HEK293 (cell line): ENCODE data around the gene CXCL16.

Experiments
- CTCF ChIA-PET: fragments of 350-600 bp; formaldehyde crosslinking; extraction: SDS; loops from one replicate; lab custom pipeline; 2021; ENCODE audit warnings: antibody characterized with exemption; lab: Yijun Ruan, JAX
- POLR2A ChIA-PET: fragments of 300-600 bp; formaldehyde crosslinking; extraction: SDS; loops from one replicate; lab custom pipeline; 2020; ENCODE audit warnings: antibody characterized with exemption, inconsistent platforms; lab: Yijun Ruan, JAX
- H3K27ac ChIP-seq: fragments of 200-500 bp; sonication (Bioruptor generic); 2 replicates; pipeline ENCODE4 v1.5.1; 2014; ENCODE audit warnings: low read depth, low read length, control low read depth, inconsistent platforms; ENCODE audit errors: extremely low read depth
- H3K36me3 ChIP-seq, 2 experiments: fragments of 200-500 bp in 1 of 2; sonication (Bioruptor generic) in 1 of 2; 1 replicate in 1 of 2; 2 replicates in 1 of 2; pipeline ENCODE4 v1.5.1; 2014 to 2017; ENCODE audit warnings: inconsistent platforms in 2 of 2, low read length in 2 of 2; ENCODE audit not compliant: control insufficient read depth in 2 of 2, insufficient read depth in 1 of 2
- H3K4me1 ChIP-seq: fragments of 200-500 bp; sonication (Bioruptor generic); 2 replicates; pipeline ENCODE4 v1.5.1; 2014; ENCODE audit warnings: mild to moderate bottlenecking, low read length, inconsistent platforms; ENCODE audit not compliant: control insufficient read depth, insufficient read depth
- H3K4me3 ChIP-seq: 2 replicates; pipeline ENCODE4 v1.5.1; 2011; ENCODE audit warnings: low read depth, mild to moderate bottlenecking, control low read depth, low read length, moderate library complexity
- H3K9me3 ChIP-seq: fragments of 200-500 bp; sonication (Bioruptor generic); 2 replicates; pipeline ENCODE4 v1.5.1; 2014; ENCODE audit warnings: low read depth, low read length, inconsistent platforms; ENCODE audit not compliant: control insufficient read depth, insufficient read depth
- EGR2 ChIP-seq: fragments of 450-650 bp; formaldehyde crosslinking; IDR thresholded peaks from 2 replicates; pipeline ENCODE4 v1.5.1; 2016; ENCODE audit warnings: low read depth, missing biosample characterization, missing genetic modification characterization
- GLIS1 ChIP-seq: fragments of 450-650 bp; formaldehyde crosslinking; IDR thresholded peaks from 2 replicates; pipeline ENCODE4 v1.5.1; 2016; ENCODE audit warnings: missing biosample characterization, missing genetic modification characterization
- PRDM6 ChIP-seq: fragments of 450-650 bp; formaldehyde crosslinking; IDR thresholded peaks from 2 replicates; pipeline ENCODE4 v1.5.1; 2017; ENCODE audit warnings: missing biosample characterization, missing genetic modification characterization
- SETDB1 ChIP-seq: IDR thresholded peaks from one replicate; pipeline ENCODE4 v1.6.1; 2017; ENCODE audit warnings: mild to moderate bottlenecking, low read length, moderate library complexity, mixed read lengths; ENCODE audit not compliant: insufficient read length
- ZBTB17 ChIP-seq: fragments of 450-650 bp; formaldehyde crosslinking; IDR thresholded peaks from 2 replicates; pipeline ENCODE4 v1.5.1; 2016; ENCODE audit warnings: missing biosample characterization, missing genetic modification characterization
- ZNF140 ChIP-seq: fragments of 450-650 bp; formaldehyde crosslinking; IDR thresholded peaks from 2 replicates; pipeline ENCODE4 v1.5.1; 2016; ENCODE audit warnings: missing biosample characterization, missing genetic modification characterization
- ZNF184 ChIP-seq: fragments of 450-650 bp; IDR thresholded peaks from 2 replicates; pipeline ENCODE4 v1.5.1; 2018; ENCODE audit warnings: missing biosample characterization, mild to moderate bottlenecking, missing genetic modification characterization
- ZNF221 ChIP-seq: fragments of 450-650 bp; formaldehyde crosslinking; IDR thresholded peaks from 2 replicates; pipeline ENCODE4 v1.5.1; 2017; ENCODE audit warnings: missing biosample characterization, missing genetic modification characterization, borderline replicate concordance
- ZNF354C ChIP-seq: fragments of 450-650 bp; formaldehyde crosslinking; IDR thresholded peaks from 2 replicates; pipeline ENCODE4 v1.5.1; 2016; ENCODE audit warnings: missing biosample characterization, missing genetic modification characterization, low read depth, borderline replicate concordance
- ZNF398 ChIP-seq: fragments of 450-650 bp; formaldehyde crosslinking; IDR thresholded peaks from 2 replicates; pipeline ENCODE4 v1.5.1; 2017; ENCODE audit warnings: missing biosample characterization, missing genetic modification characterization
- ZNF501 ChIP-seq: fragments of 450-650 bp; formaldehyde crosslinking; IDR thresholded peaks from 2 replicates; pipeline ENCODE4 v1.5.1; 2016; ENCODE audit warnings: missing biosample characterization, missing genetic modification characterization
- ZNF521 ChIP-seq: fragments of 450-650 bp; formaldehyde crosslinking; IDR thresholded peaks from 2 replicates; pipeline ENCODE4 v1.5.1; 2017; ENCODE audit warnings: missing biosample characterization, mild to moderate bottlenecking, missing genetic modification characterization
- ZNF664 ChIP-seq: fragments of 450-650 bp; formaldehyde crosslinking; IDR thresholded peaks from 2 replicates; pipeline ENCODE4 v1.5.1; 2016; ENCODE audit warnings: missing biosample characterization, missing genetic modification characterization
- ZXDB ChIP-seq: fragments of 450-650 bp; formaldehyde crosslinking; IDR thresholded peaks from 2 replicates; pipeline ENCODE4 v1.5.1; 2016; ENCODE audit warnings: missing biosample characterization, missing genetic modification characterization
- TF ChIP-seq, protein P1 (sequence below): fragments of 450-650 bp; formaldehyde crosslinking; IDR thresholded peaks from 2 replicates; pipeline ENCODE4 v1.5.1; 2016; ENCODE audit warnings: missing biosample characterization, missing genetic modification characterization
- TF ChIP-seq, protein P2 (sequence below): fragments of 450-650 bp; formaldehyde crosslinking; IDR thresholded peaks from 2 replicates; pipeline ENCODE4 v1.5.1; 2016; ENCODE audit warnings: missing biosample characterization, missing genetic modification characterization

CXCL16 gene

GRCh38 chr17:4728124-4728523 lies 11.6 kb downstream of the CXCL16 start:
- no peaks in the 10 kb centered on the region for H3K4me1 ChIP-seq
- 0 out of 2 replicates have a peak, but pooled peaks have one; percentile 38 for TF ChIP-seq ZNF664 (tag by site-specific recombination)
- TF ChIP-seq PRDM6 (tag by site-specific recombination): no peak
- TF ChIP-seq SETDB1: no peak
- TF ChIP-seq, all 188 proteins: peak for 1
- H3K36me3 ChIP-seq: peaks cover 0 to 6% of the 10 kb centered on the region in 2 experiments; a peak in 2 of 3 replicates
- H3K27ac ChIP-seq: no peak overlapping the region
- POLR2A ChIA-PET: no interaction called here
- H3K9me3 ChIP-seq: no peaks in the 10 kb centered on the region
- H3K4me3 ChIP-seq: no peak overlapping the region
- CTCF ChIA-PET: interaction anchor here (0.6 to 0.8 kb wide), 2 partner anchors 11 to 102 kb away, joined by 3 to 5 read pairs; partner anchors contain the start of gene ZMYND15

DNA sequence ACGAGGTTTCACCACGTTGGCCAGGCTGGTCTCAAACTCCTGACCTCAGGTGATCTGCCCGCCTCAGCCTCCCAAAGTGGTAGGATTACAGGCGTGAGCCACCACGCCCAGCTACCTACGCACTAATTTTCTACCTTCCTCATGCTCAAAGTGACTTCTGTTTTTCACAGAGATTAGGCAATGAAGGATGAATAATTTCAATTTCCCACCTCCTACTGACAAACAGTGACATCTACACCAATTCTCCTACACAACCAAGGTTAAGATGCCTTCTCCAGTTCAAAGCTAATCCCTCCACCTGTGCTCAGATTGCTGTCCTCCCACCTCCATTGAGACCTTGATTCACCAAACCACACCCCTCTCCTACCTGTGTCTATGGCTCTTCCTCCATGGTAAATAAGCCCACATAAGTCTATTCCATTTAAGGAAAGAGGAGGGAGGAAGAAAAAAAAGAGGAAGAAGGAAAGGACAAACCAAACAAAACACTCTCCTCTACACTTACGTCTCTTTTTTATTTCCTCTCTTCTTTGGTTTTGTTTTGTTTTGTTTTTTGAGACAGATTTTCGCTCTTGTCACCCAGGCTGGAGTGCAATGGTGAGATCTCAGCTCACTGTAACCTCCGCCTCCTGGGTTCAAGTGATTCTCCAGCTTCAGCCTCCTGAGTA lies 13.9 kb downstream of the CXCL16 start:
- no peaks in the 10 kb centered on the region for H3K9me3 ChIP-seq
- no peak overlapping the region for H3K4me3 ChIP-seq
- peaks cover 0 to 3% of the 10 kb centered on the region in 2 experiments; a peak in 2 of 3 replicates for H3K36me3 ChIP-seq
- TF ChIP-seq ZNF521 (no peak), ZNF140 (tag by site-specific recombination) (no peak), GLIS1 (no peak), ZXDB (tag by site-specific recombination) (no peak), ZNF184 (no peak), ZNF501 (no peak), ZNF221 (no peak), ZNF398 (tag by site-specific recombination) (no peak), EGR2 (peak; percentile 68)
- TF ChIP-seq, protein P1, sequence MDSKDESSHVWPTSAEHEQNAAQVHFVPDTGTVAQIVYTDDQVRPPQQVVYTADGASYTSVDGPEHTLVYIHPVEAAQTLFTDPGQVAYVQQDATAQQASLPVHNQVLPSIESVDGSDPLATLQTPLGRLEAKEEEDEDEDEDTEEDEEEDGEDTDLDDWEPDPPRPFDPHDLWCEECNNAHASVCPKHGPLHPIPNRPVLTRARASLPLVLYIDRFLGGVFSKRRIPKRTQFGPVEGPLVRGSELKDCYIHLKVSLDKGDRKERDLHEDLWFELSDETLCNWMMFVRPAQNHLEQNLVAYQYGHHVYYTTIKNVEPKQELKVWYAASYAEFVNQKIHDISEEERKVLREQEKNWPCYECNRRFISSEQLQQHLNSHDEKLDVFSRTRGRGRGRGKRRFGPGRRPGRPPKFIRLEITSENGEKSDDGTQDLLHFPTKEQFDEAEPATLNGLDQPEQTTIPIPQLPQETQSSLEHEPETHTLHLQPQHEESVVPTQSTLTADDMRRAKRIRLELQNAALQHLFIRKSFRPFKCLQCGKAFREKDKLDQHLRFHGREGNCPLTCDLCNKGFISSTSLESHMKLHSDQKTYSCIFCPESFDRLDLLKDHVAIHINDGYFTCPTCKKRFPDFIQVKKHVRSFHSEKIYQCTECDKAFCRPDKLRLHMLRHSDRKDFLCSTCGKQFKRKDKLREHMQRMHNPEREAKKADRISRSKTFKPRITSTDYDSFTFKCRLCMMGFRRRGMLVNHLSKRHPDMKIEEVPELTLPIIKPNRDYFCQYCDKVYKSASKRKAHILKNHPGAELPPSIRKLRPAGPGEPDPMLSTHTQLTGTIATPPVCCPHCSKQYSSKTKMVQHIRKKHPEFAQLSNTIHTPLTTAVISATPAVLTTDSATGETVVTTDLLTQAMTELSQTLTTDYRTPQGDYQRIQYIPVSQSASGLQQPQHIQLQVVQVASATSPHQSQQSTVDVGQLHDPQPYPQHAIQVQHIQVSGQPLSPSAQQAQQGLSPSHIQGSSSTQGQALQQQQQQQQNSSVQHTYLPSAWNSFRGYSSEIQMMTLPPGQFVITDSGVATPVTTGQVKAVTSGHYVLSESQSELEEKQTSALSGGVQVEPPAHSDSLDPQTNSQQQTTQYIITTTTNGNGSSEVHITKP (tag by site-specific recombination): peak; percentile 42; the same call in 1 of the 2 replicates
- TF ChIP-seq, all 188 proteins: peak for 2
- peaks cover 13% of the 10 kb centered on the region for H3K4me1 ChIP-seq
- CTCF ChIA-PET: interaction anchor here (0.6 kb wide), 1 partner anchor 33 kb away, joined by 4 read pairs; no protein-coding TSS in a partner anchor
- POLR2A ChIA-PET: no interaction called here
- H3K27ac ChIP-seq: no peak overlapping the region

GRCh38 chr17:4724650-4725049 lies 15.1 kb downstream of the CXCL16 start:
- no peak overlapping the region for H3K27ac ChIP-seq
- H3K4me3 ChIP-seq: no peak overlapping the region
- H3K36me3 ChIP-seq: peaks cover 0 to 11% of the 10 kb centered on the region in 2 experiments; a peak in 2 of 3 replicates
- H3K4me1 ChIP-seq: peaks cover 23% of the 10 kb centered on the region
- ChIA-PET POLR2A (no interaction called here), CTCF (no interaction called here)
- peak; percentile 97 for TF ChIP-seq ZBTB17 (tag by site-specific recombination)
- TF ChIP-seq, protein P1 (tag by site-specific recombination): peak; percentile 65
- TF ChIP-seq ZNF354C (tag by site-specific recombination): no peak
- TF ChIP-seq, protein P2, sequence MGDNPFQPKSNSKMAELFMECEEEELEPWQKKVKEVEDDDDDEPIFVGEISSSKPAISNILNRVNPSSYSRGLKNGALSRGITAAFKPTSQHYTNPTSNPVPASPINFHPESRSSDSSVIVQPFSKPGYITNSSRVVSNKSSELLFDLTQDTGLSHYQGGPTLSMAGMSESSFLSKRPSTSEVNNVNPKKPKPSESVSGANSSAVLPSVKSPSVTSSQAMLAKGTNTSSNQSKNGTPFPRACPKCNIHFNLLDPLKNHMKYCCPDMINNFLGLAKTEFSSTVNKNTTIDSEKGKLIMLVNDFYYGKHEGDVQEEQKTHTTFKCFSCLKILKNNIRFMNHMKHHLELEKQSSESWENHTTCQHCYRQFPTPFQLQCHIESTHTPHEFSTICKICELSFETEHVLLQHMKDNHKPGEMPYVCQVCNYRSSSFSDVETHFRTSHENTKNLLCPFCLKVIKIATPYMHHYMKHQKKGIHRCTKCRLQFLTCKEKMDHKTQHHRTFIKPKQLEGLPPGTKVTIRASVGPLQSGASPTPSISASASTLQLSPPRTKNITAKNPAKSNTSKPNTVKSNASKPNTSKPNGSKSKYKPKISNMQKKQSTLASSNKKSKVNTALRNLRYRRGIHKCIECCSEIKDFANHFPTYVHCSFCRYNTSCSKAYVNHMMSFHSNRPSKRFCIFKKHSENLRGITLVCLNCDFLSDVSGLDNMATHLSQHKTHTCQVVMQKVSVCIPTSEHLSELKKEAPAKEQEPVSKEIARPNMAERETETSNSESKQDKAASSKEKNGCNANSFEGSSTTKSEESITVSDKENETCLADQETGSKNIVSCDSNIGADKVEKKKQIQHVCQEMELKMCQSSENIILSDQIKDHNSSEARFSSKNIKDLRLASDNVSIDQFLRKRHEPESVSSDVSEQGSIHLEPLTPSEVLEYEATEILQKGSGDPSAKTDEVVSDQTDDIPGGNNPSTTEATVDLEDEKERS (tag by site-specific recombination): no peak
- TF ChIP-seq, all 188 proteins: peak for 2
- no peaks in the 10 kb centered on the region for H3K9me3 ChIP-seq
